A172 (cell line): ENCODE results near the gene LRMDA. TPM values are rescaled to one million over a fixed set of nuclear protein-coding genes. Genes with fewer than 3 reads are reported as not detected.
A peak's percentile ranks its signal among the peaks of the same experiment; 100 is the strongest.
"Not testable (repeated sequence)": the region's sequence is repeated elsewhere in the genome, so short reads cannot be mapped to it uniquely, and the experiment has no call there.

Source experiments
- DNase-seq: peaks from one replicate; pipeline ENCODE4 v3.0.0-alpha.2; 2015; ENCODE audit warnings: low spot score
- total RNA-seq: library from RNA; depleted of rRNA; stranded (reverse); fragments of >200 nt; shearing (Covaris generic); gene quantifications from 2 replicates; pipeline ENCODE4 v1.2.3, GENCODE V29; 2014

The LRMDA gene
- total RNA-seq, 1 experiment from 2014 or later = not detected

DNA sequence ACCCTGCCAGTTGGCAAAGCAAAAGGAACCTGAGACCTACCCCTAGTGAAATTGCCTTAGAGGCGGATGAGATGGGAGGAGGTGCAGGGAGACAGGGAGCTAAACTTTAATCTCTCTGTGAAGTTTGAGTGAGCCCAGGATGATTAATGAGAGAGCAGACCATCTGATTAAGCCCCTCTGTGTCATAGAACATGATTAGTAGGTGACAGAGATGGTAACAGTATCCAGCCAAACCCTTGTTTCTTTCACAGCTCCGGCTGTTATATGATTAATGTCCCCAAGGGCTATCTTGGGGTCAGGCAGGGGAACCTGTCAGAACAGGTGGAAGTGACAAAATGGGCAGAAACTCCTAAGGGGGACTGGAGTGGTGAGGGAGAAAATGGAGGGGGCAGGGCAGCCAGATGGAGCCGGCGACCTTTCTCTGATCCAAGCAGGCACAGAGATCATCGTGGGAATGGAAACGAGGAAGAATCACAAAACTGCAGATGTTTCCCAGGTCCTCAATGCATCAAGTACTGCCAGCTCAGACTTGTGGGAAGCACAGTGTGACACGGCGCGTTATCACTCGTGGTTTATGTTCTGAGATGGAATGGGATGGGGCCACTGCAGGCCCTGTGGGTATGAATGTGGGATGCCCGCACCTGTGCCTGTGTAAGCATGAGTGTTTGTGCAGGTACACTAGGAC is 684.2 kb downstream of the LRMDA start:
- DNase-seq = peak; percentile 63

DNA sequence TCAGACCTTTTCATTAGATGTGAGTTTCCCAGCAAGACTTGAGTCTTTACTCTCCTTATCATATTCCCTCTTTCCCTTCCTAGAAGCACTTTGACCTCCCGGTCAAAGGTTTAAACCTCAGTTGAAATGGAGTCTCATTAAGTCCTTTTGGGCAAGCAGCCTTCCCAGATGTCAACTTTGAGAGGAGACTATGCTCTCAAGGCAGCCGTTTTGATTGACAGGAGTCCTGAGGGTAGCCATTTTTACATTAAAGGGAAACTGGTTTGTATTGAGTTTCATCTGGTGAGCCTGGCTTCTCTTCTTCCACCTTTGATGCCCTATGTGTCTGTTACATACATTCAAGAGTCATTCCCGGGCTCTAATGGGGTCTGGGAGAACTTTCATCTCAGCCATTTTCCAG is 685.1 kb downstream of the LRMDA start:
- no peak for DNase-seq

- DNase-seq = peak; percentile 86
These were observed 686.5 kb downstream of the LRMDA start for GRCh38 chr10:76117949-76118348.

GRCh38 chr10:76119036-76119435 is 687.6 kb downstream of the LRMDA start:
- no peak for DNase-seq

GRCh38 chr10:76119515-76119914 is 688.1 kb downstream of the LRMDA start:
- DNase-seq = peak; percentile 36

DNA sequence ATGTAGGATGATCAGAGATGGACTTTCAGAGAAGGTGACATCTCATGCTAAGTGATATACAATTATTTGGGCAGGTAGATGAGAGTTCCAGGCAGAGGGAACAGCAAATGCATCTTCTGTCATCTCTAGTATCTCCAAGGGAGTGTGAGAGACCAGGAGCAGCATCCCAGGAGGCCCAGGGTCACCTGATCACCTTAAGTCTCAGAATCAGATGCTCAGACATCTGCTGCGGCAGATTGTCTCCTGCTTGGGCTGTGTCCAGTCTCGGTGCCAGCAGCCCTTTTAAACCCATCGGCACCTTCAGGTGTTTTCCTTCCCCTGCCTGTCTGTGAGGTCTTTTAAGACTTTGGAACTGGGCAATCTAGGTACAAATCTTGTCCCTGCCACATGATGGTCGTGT is 690.6 kb downstream of the LRMDA start:
- DNase-seq = no peak

GRCh38 chr10:76124280-76124679 is 692.9 kb downstream of the LRMDA start:
- no peak for DNase-seq

DNA sequence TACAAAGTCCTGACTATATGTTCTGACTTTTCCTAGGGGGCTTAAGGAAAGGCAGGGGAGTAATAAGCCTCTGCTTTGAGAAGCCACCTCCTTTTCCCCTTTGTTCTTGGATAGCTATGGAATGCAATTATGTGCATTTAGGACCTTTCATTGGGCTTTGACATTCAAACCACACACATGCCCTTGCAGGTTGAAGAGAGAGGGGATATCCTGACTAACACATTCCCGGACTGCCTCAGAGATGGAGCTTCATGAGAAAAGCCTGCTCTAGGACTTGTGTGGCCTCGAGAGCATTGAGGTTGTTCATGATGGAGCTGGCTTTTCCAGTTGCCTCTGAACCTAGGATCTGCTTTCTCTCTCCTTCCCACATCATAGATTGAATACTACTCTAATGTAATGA is 694.5 kb downstream of the LRMDA start:
- no peak for DNase-seq

- DNase-seq = no peak
These were observed 695.4 kb downstream of the LRMDA start for GRCh38 chr10:76126607-76127527.

DNA sequence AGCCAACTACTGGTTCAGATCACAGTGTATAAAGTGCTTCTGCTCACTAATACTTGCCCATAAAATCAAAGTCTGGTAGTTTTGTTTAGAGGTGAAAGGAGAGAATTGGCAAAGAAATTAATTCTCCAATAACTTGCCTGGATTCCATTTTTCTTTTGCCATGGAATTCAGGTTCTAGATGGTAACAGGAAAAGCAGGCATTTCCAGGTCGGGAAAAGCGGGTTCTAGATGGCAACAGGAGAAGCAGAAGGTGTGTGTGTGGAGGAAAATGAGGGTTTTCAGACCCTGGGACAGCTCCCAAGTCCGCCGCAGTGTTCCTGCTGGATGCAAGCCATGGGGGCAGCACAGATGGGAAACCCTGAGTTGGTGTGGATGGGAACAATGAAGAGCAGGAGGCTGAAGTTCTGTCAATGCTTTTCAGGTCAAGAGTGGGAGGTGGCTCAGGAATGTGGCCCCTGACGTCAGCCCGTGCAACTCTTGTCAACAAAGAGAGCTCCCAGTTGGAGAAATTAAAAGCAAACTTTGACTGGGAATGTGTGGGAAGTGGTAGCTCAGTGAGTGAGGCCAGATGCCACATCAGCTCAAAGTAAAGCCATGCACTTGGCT is 696.7 kb downstream of the LRMDA start:
- DNase-seq = no peak

DNA sequence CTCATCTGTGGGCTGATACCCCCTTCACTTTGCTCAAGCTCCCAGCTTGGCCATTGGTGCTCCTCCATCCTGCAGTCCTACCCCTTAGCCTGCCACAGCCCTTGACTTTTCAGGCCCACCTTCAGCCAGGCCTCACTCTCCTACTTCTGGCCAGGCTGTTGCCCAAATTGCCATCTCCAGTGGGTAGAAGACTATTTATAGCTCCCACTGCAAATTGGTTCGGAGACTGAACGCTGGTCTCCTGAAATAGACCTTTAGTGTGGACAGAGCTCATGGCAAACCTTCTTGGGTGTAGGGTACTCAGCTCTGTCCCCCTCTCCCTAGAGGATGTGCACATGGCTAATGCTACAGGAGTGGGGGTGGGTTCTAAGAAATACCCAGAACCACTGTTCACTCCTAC is 697.8 kb downstream of the LRMDA start:
- DNase-seq = no peak

- no peak for DNase-seq
These were observed 699.5 kb downstream of the LRMDA start for GRCh38 chr10:76130892-76131291.

- no peak for DNase-seq
These were observed 702.3 kb downstream of the LRMDA start for GRCh38 chr10:76133597-76134255.

DNA sequence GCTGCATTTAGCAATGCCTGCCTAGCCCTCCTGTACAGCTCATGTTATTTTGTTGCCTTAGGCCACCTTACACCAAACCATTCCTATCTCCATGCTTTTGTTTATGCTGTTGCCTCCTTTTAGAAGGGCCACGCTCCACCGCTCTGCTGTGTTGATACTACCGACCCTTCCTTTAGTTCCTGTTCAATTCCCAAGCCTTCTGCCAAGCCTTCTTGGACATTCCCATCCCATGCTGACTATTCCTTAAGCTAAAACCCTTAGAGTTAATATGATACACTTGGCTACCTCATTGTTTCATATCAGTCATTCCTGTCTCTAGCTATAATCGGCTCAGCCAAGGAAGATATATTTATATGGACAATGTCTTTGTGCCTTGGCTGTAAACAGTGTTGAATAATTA is 705.5 kb downstream of the LRMDA start:
- DNase-seq = no peak

DNA sequence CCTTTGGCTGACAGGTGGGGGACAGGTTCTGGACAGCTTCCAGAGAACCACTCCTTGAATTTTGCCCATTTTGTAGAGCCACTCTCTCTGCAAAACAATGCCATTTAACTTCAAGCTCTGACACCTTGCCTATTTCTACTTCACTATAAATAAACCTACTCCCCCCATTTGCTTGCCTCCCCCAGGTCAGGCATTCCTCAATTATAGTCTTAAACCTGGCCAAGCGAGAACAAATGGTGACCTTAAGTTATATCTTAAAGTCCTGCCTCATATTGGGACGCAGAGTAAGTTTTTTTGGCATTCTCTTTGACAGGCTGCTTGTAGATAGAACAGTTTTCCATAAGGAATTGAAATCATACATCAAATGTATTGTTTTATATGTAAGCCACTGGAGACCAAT is 706.9 kb downstream of the LRMDA start:
- DNase-seq = no peak

DNA sequence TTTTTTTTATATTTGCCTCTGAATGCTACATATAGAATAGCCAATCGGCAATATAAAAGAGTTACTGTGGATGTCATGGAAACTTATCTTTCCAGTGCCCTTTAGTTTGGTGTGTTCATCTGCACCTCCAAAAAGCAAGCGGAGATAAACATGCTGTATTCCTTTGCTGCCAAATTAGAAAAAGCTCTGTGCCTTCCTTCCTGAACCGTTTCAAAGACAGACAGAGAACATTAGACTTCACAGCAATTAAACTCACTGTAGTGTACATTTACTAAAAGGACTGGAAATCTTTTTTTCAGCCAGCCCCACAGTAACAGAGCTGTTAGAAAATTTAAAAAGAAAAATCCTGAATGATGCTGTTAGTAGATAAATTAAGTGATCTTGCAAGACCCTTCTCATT is 707.5 kb downstream of the LRMDA start:
- DNase-seq = no peak

GRCh38 chr10:76139431-76139830 is 708.0 kb downstream of the LRMDA start:
- DNase-seq = no peak

DNA sequence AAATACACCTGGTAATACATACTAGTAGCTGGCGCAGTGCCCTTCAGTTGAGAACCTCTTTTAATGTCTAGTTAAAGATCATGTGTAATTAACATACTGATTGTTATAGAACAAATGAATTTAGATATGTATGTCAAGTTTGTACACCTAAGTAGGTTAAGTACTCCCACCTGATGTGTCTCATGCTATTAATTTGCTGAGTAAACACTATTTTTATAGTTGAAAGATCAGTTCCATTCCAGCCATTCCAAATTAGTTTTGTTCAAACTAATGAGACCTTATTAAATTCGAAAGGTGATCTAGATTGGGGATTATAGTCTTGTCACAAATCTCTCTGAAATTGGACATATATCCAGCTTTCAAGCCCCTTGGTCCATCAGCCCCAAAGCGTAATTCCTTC is 710.0 kb downstream of the LRMDA start:
- DNase-seq = no peak

DNA sequence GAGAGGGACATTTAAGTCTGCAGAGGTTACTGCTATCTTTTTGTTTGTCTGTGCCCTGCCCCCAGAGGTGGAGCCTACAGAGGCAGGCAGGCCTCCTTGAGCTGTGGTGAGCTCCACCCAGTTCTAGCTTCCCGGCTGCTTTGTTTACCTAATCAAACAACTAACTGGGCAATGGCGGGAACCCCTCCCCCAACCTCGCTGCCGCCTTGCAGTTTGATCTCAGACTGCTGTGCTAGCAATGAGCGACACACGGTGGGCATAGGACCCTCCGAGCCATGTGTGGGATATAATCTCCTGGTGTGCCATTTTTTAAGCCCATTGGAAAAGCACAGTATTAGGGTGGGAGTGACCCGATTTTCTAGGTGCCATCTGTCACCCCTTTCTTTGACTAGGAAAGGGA is 716.8 kb downstream of the LRMDA start:
- DNase-seq = not testable (repeated sequence)

- DNase-seq = no peak
These were observed 717.8 kb downstream of the LRMDA start for GRCh38 chr10:76149182-76149581.

GRCh38 chr10:76149602-76150138 is 718.2 kb downstream of the LRMDA start:
- no peak for DNase-seq
